NCI-H82 treated with DMSO at 0.1 percent for 48 hours (cell line): ENCODE results near the gene MAGEA2B.
"Not testable (repeated sequence)": the region's sequence is repeated elsewhere in the genome, so short reads cannot be mapped to it uniquely, and the experiment has no call there.

ENCODE experiments used
- DNase-seq: peaks from one replicate; lab custom pipeline; 2025; ENCODE audit not compliant: unreplicated experiment; lab: John Stamatoyannopoulos, UW

Gene MAGEA2B

GRCh38 chrX:152713815-152714787 lies at the start of gene MAGEA2B:
Gene MAGEA2B, plus strand, starts transcription at chrX:152714628. Its CDS starts 2,479 bp downstream, at chrX:152717107.
- DNase-seq, result not testable (repeated sequence)

- DNase-seq, result no peak
Measured at GRCh38 chrX:152674135-152674534, 40.3 kb upstream of the MAGEA2B start.

GRCh38 chrX:152674652-152675051 lies 39.8 kb upstream of the MAGEA2B start:
- not testable (repeated sequence) for DNase-seq

GRCh38 chrX:152681012-152681411 lies 33.4 kb upstream of the MAGEA2B start:
- not testable (repeated sequence) for DNase-seq

GRCh38 chrX:152697952-152698931 lies 16.2 kb upstream of the MAGEA2B start, which contains the start of gene MAGEA3:
Gene MAGEA3, plus strand, starts transcription at chrX:152698794. Its CDS starts 2,039 bp downstream, at chrX:152700833.
- DNase-seq, result not testable (repeated sequence)

- DNase-seq, result not testable (repeated sequence)
Measured at GRCh38 chrX:152700390-152700789, 14.0 kb upstream of the MAGEA2B start.

GRCh38 chrX:152706500-152706899 lies 7.9 kb upstream of the MAGEA2B start:
- DNase-seq, result not testable (repeated sequence)

- DNase-seq, result not testable (repeated sequence)
Measured at GRCh38 chrX:152709173-152709572, 5.3 kb upstream of the MAGEA2B start, which contains the start of gene CSAG2. Gene CSAG2, minus strand, starts transcription at chrX:152709273. Its CDS starts 161 bp downstream, at chrX:152709112.

GRCh38 chrX:152713195-152713594 lies 1.2 kb upstream of the MAGEA2B start:
- not testable (repeated sequence) for DNase-seq

- DNase-seq, result no peak
Measured at GRCh38 chrX:152725409-152725808, 11.0 kb downstream of the MAGEA2B start.

GRCh38 chrX:152733261-152733975 lies 19.0 kb downstream of the MAGEA2B start, which contains the start of the genes CSAG1 and MAGEA12:
Gene CSAG1, minus strand, starts transcription at chrX:152733721. Its CDS starts 1,261 bp downstream, at chrX:152732460.
Gene MAGEA12, plus strand, starts transcription at chrX:152733757. Its CDS starts 2,405 bp downstream, at chrX:152736162.
- peak; percentile 56 for DNase-seq

GRCh38 chrX:152734143-152734858 lies 19.9 kb downstream of the MAGEA2B start:
- not testable (repeated sequence) for DNase-seq

GRCh38 chrX:152735101-152735500 lies 20.7 kb downstream of the MAGEA2B start:
- no peak for DNase-seq

GRCh38 chrX:152735860-152736511 lies 21.6 kb downstream of the MAGEA2B start:
- no peak for DNase-seq

- not testable (repeated sequence) for DNase-seq
Measured at GRCh38 chrX:152736528-152736927, 22.1 kb downstream of the MAGEA2B start.

- DNase-seq, result no peak
Measured at GRCh38 chrX:152738560-152738959, 24.1 kb downstream of the MAGEA2B start.

- DNase-seq, result not testable (repeated sequence)
Measured at GRCh38 chrX:152753686-152754650, 39.5 kb downstream of the MAGEA2B start, which contains the start of gene MAGEA2. Gene MAGEA2, minus strand, starts transcription at chrX:152753842. Its CDS starts 2,479 bp downstream, at chrX:152751363.
